ENCODE data around the gene PTPRK.

DNA sequence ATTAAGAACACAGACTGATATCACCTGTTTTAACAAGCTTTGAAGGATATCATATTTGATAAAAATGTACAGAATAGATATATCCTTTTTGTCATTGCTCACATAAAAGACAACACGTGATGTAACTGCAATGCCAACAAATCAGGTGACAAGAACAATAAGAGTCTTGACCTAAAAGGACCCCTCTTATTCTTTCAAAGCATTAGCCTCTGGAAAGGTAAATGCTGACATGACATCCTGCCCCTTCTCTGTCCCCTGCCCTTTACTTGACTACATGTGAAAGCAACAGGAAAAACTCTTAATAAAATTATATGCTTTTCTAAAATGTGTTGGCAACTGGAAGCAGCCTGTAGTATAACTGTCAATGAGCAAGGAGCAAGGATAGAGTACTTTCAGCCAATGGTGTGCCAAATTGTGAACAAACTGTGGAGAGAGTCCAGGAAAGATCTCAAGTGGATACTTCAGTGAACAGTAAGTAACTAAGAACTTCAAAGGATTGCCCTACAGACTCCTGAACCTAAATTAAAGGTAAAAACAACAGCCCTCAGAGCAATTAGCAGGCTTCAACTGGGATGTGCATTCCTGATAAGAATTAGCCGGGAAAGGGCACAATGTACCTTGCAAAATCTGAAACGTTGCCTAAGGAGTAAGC lies 16.3 kb downstream of the PTPRK start:
- TF ChIP-seq POLR2A (IDR thresholded peaks at IDR 0.05; ENCODE audit: low read length) (no peak), GATA1 (IDR thresholded peaks at IDR 0.05; ENCODE audit: low read depth, low read length) (no peak)

Data from erythroblast (primary cell).